ENCODE measurements around the gene MEG3.
"Not testable (repeated sequence)": the region's sequence is repeated elsewhere in the genome, so short reads cannot be mapped to it uniquely, and the experiment has no call there.

MEG3 gene

DNA sequence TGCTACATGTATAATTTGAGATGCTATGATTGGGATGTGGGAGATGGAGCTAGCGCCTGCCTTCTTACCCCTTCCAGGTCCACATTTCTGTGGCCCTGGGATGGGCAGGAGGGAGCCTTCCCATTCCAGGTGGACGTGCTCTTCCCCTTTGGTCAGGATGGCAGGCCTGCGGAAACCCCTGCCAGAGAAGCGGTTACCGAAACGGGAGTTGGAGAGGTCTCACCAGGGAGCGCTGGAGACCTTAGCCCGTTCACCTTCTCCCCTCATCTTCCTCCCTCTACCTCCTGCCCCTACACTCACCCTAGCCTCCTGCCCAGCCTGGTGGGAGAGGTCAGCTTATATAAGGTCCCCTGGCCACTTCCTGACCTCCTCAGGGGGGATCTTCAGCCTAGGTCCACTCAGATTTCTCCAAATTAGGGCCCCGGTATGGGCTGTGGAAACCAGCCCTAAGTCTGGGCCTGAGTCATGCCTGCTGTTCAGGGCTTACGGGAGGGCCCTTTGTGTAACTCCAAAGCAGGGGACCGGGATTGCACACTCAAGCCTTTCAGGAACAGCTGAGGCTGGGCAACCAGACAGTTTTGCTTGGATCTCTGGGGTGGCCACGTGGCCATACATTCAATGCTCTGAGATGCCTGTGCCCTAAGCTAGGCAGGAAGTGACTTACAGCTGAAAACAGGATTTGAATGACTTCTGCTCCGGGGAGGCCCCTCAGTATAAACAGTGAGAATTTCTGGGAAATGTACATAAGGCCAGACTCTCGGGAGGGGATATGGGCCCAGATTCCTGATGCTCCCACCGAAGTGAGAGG lies 10.2 kb upstream of the MEG3 start:
- DNase-seq (ENCODE audit: low spot score): no peak

DNA sequence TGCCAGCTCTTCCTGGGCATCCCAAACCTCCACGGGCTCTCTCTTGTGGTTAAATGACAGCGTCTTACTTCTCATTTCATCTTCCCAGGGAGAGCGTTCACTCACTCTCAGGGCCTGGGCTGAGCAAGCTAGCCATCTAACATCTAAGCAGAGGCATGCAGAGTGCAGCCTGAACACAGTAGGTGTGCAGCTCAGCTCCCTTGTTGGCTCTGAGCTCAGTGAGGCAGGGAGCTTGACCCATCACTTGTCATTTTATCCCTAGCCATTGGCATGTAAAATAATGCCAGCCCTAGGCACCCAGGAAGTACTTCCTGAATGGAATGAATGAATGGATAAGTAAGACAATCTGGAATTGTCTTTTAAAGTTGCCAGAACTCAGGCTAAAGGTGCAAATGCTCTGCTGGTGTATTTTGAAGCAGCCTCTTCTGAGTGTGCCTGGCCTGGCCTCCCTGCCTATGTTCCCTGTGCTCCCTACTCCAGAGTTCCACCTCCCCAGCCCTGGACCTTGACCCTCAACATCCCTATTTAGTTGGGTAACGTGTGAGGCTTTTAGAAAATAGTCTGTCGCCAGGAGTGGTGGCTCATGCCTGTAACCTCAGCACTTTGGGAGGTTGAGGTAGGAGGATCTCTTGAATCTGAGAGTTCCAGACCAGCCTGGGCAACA lies 9.5 kb upstream of the MEG3 start:
- DNase-seq (ENCODE audit: low spot score): no peak

GRCh38 chr14:100816950-100817901 lies 8.7 kb upstream of the MEG3 start:
- no peak for DNase-seq (ENCODE audit: low spot score)

GRCh38 chr14:100818221-100818699 lies 7.7 kb upstream of the MEG3 start:
- no peak for DNase-seq (ENCODE audit: low spot score)

GRCh38 chr14:100818923-100819322 lies 7.0 kb upstream of the MEG3 start:
- DNase-seq (ENCODE audit: low spot score): not testable (repeated sequence)

GRCh38 chr14:100819453-100819828 lies 6.5 kb upstream of the MEG3 start:
- DNase-seq (ENCODE audit: low spot score): no peak

DNA sequence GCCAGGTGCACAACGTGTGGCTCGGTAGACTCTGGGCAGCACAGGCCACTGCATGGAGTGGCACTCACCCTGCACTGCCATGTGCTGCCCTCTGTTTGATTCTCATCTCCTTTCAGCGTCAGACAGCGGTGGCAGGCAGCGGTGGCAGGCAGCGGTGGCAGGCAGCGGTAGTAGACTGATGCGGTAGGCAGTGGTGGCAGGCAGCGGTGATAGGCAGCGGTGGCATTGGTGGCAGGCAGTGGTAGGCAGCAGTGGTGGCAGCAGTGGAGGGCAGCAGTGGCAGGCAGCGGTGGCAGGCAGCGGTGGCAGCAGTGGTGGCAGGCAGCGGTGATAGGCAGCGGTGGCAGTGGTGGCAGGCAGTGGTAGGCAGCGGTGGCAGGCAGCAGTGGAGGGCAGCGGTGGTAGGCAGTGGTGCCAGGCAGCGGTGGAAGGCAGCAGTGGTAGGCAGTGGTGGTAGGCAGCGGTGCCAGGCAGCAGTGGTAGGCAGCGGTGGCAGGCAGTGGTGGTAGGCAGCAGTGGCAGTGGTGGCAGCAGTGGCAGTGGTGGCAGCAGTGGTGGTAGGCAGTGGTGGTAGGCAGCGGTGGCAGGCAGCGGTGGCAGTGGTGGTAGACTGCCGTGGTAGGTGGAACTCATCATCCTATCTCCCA lies 6.0 kb upstream of the MEG3 start:
- no peak for DNase-seq (ENCODE audit: low spot score)

GRCh38 chr14:100820957-100821356 lies 5.0 kb upstream of the MEG3 start:
- no peak for DNase-seq (ENCODE audit: low spot score)

GRCh38 chr14:100822013-100822412 lies 3.9 kb upstream of the MEG3 start:
- DNase-seq (ENCODE audit: low spot score): no peak

- no peak for DNase-seq (ENCODE audit: low spot score)
These were observed 3.2 kb upstream of the MEG3 start for GRCh38 chr14:100822532-100823296.

- DNase-seq (ENCODE audit: low spot score): no peak
These were observed 2.4 kb upstream of the MEG3 start for GRCh38 chr14:100823413-100824080.

DNA sequence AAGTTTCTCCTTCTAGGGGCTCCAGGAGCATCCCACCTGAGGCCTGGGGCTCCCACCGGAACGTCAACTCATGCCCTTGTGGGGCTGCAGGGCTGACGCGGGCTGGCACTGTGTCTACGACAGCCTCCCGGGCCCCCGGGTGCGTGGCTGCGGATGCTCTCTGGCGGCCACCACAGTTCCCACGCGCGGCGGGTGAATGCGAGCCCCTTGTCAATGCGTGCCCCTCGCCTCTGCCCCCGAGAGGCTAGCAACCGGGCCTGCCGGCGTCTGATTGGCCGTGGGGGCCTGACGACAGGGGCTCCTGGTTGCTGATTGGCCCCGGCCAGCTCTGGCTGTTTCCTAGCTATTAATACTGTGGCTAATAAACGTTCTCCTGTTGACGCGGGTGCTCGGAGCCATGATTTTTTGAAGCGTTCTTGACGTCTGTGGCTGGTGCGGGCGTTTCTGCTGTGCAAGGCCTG lies 1.8 kb upstream of the MEG3 start:
- no peak for DNase-seq (ENCODE audit: low spot score)

- no peak for DNase-seq (ENCODE audit: low spot score)
These were observed 811 bp upstream of the MEG3 start for GRCh38 chr14:100824901-100825712.

DNA sequence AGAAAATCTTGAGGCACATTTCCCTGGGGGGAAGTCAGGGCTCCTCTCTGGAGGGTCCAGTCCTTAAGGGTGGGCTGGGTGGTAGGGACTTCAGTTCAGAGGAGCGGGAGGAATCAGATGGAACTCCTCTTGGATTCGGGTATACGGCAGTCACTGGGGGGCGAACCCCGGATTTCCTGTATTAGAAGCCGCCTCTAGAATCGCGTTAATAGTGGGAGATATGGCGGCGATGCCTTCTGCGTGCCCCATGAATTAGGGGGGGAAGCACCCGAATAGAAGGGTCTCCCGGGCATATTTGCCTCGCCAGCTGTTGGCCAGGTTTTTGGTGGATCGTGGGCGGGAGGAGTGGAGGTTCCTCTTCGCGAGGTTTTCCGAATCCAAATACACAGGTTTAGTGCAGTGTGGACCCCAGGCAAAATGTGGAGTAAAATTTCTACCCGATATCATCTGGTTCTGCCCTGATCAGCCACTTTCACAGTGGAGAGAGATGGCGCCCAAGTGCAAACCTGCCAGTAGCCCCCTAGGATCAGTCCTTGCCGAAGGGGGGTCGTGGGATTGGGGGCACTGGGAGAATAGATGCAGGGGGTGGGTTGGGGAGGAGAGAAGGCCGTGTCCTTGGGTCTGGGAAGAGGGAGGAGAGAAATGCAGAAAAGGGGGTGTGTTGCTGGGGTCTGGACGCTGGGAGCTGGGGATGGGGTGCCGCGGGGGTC lies 628 bp downstream of the MEG3 start:
- DNase-seq (ENCODE audit: low spot score): no peak

DNA sequence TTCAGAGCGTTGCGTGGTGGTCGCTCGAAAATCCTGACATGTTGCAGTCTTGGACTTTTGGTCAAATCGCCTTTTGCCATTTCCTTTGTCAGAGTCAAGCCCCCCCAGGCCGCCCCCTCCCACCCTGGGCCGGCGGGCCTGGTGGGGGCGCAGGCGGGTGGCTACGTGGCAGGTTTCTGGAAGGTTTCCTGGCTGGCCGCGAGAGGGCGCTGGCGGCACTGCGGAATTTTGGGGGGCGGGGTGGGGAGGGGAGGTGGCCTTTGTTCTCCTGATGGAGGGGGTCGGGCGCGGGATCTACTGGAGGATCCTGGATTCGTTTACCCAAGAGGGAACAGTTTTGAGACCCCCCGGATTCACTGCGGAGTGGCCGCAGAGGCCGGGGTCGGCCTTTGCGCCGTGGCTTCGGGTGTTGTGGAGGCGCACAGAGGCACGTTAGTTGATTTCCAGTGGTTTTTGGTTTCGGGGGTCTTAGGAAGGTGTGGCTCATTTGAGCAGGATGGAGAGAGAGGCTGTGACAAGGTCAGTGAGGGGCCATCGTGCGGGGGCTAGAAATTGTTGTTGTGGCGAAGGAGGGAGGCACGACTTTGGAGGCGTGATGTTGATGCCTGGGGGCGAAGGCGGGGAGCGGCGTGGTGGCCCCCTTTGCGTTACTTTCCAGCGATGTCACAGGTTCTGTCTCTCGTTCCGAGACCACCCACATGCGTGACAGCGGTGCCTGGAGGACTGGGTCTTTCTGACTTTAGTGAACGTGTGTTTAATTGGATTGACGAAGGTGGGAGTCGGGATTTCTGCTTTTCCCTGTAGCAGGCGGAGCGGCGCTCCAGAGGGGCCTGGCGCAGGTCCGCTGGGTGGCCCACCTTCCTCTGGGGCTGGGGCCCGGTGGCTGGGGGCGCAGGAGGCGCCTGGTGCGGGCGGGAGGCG lies 1.4 kb downstream of the MEG3 start:
- no peak for DNase-seq (ENCODE audit: low spot score)

- no peak for DNase-seq (ENCODE audit: low spot score)
These were observed 2.3 kb downstream of the MEG3 start for GRCh38 chr14:100828031-100828769.

DNA sequence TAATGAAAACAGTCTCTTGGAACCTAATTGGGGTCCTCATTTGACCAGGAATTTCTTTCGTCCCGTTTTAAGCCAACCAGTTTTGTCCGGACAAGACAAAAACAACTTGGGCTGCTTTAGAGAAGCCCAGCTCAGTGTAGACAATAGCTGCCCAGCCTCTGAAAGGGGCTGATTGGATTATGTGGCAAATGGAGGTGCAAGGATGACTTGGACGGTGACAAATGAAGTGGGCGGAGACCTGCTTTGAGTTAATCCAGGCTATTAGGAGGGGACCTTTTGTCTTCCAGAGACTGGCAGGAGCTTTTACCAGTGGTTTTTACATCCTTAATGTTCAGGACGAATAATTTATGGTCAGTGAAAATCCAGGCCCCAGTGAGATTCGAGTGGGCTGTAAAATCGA lies 4.8 kb downstream of the MEG3 start:
- no peak for DNase-seq (ENCODE audit: low spot score)

Data from activated CD4-positive, alpha-beta T cell treated with anti-CD3 and anti-CD28 coated beads, Interleukin-2, Interleukin-4, amounts not matched to agents 100 ng/mL and 50 ng/mL, durations not matched to agents 16 hours and 8 hours (primary cell).